GM12875 (cell line): ENCODE results near the gene IL17RD.

Experiments
- H3K4me3 ChIP-seq: one replicate; pipeline ENCODE4 v1.5.1; 2011; ENCODE audit warnings: low read depth, low read length, control low read depth
- TF ChIP-seq, protein P1 (sequence below): IDR thresholded peaks from 2 replicates; pipeline ENCODE4 v1.5.1; 2011; ENCODE audit warnings: low read depth, mild to moderate bottlenecking, control low read depth, inconsistent platforms, low read length, moderate library complexity, borderline replicate concordance; ENCODE audit not compliant: insufficient read depth

IL17RD gene

DNA sequence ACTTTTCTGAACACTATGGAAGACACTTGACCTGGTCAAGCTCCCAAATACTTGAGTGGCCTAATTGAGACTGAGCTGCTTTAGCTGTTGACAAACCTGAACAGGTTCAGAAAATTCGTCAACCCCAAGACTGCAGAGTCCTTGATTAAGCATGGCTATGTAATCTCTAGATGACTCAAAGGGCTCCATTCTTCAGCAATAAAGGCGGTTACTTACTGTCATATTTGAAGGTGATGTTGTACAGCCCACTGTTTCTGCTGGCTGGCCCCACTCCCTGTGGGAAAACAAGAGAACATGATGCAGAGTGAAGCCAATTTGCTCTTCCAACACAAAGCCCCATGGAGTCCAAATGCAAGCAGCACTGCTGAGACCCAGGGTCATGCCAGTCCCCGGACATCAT, 45.1 kb downstream of the IL17RD start:
- TF ChIP-seq, protein P1, sequence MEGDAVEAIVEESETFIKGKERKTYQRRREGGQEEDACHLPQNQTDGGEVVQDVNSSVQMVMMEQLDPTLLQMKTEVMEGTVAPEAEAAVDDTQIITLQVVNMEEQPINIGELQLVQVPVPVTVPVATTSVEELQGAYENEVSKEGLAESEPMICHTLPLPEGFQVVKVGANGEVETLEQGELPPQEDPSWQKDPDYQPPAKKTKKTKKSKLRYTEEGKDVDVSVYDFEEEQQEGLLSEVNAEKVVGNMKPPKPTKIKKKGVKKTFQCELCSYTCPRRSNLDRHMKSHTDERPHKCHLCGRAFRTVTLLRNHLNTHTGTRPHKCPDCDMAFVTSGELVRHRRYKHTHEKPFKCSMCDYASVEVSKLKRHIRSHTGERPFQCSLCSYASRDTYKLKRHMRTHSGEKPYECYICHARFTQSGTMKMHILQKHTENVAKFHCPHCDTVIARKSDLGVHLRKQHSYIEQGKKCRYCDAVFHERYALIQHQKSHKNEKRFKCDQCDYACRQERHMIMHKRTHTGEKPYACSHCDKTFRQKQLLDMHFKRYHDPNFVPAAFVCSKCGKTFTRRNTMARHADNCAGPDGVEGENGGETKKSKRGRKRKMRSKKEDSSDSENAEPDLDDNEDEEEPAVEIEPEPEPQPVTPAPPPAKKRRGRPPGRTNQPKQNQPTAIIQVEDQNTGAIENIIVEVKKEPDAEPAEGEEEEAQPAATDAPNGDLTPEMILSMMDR, result no peak
- no peak overlapping the region for H3K4me3 ChIP-seq

DNA sequence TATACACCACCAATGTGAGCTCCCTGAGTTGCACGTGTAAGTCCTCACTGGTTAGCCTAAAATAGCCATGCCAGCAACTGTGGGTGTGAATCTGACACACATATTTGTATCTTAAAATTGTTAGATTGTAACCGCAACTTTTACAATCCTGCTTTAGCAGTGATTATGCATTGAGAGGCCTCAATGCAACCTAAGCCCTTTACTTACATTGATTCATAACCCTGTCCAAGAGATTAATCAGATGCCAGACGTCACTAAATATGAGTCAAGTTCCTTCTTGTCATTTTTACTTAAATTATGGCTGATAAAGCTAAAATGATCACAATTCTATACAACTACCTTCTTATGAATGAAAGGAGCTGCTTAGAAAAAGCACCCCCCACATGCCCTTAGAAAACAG, 46.9 kb downstream of the IL17RD start:
- TF ChIP-seq, protein P1, result no peak
- H3K4me3 ChIP-seq, result no peak overlapping the region

DNA sequence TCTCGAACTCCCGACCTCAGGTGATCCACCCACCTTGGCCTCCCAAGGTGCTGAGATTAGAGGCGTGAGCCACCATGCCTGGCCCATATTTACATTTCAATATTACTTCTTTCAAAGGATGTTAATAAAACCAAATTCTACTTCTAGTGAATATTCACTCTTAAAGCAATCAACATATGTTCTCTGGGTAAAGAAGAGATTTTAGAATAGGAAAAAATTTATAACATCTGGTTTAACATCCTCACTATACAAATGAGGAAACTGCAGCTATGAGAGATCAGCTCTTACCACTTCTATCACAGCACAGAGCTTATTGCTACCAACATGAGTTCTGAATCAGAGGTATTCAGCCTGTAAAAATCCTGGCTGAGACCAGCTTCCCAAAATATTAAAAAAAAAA, 48.7 kb downstream of the IL17RD start:
- TF ChIP-seq, protein P1, result no peak

DNA sequence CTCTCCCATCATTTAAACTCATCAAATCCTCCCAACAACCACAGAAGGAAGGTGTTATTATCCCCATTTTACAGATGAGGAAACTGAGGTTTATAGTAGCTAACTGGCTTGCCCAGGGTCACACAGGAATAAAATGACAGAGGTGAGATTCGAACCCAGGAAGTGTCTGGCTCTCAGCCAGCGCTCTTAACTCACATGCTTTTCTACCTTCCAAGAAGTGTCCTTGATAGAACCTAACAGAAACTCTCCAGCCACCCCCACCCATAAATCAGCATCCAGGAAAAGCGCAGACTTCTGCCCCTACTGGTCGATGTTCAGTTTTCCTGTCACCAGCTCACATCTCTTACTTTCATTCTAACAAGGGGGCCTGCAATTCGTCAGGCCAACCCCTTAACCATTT, 52.9 kb downstream of the IL17RD start:
- TF ChIP-seq, protein P1, result peak; percentile 46; the same call in 1 of the 2 replicates
- no peak overlapping the region for H3K4me3 ChIP-seq

More for the DNA sequence above, 48.7 kb downstream of the IL17RD start:
- H3K4me3 ChIP-seq, result no peak overlapping the region

DNA sequence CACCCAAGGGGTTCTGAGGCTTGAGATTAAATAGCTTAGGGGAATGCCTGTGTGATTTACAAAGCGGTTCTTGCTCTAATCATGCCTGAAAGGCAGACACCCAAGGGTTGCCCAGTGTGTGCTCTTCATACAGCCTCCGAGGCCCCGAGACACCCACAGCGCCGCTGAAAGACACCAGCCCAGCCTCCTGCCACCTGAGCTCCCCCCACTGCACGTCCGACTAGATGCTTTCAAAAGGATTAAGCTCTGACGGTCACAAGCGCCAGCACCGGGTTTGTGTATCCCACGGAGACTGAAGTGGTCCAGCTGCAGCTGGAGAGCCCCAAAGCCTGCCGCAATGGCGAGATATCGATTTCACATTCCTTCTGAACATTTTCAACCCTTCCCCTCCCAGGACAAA, 54.4 kb downstream of the IL17RD start:
- TF ChIP-seq, protein P1, result no peak
- H3K4me3 ChIP-seq, result no peak overlapping the region

DNA sequence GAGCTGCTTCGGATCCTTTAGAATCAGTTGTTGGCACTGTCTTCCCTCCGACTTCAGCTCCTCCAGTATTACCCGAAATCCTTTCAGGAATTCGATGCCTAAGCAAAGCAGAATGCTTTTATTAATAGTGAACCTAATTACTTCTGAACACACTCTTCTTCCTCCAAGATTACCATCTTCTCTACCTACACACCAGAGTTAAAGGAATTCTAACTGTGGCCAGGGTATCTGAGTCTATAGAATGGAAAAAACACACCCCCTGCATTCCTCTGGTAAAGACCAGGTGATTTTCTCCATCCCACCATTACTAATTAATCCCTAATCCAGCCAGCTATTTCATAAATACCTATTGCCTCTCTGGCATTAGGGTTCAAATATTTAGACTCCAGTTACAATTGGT, 54.9 kb downstream of the IL17RD start:
- TF ChIP-seq, protein P1, result no peak
- no peak overlapping the region for H3K4me3 ChIP-seq

DNA sequence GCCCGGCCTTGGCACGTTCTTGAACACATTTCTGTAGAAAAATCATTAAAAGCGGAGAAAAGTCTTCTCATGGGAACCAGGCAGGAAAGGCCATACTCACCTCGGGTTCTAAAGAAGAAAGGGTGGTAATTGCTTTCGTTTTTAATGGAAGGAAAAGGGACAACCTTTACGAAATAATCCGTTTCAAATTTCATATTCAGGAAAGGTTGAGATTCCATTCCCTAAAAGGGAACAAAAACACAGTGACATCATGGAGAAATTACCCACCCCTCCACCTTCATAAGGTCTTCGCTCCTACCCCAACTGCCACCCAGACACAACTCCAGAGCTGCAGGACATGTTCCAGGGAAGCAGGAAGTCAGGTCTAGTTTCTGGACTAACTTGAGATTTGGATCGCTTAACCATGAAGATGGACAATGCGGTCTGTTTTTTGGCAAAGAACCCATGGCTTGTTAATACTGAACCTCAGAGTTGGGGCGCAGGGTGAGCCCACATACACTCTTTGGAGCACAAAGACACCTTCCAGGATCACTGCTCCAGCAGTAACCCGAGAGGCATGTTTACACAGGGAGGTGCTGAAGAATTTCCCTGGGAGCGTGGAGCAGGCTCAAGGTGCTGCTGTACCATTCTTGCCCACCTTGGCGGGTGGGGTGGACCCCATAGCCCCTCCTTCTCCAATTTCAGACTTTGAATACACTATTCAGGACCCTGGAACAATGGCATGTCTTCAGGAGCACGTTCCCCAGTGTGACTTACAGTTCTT, 55.5 kb downstream of the IL17RD start:
- TF ChIP-seq, protein P1, result no peak

More for the DNA sequence above, 55.5 kb downstream of the IL17RD start:
- H3K4me3 ChIP-seq, result no peak overlapping the region
